GM12878 (cell line): Measurements from ENCODE around the gene WBP4. TPM values are rescaled to one million over a fixed set of nuclear protein-coding genes. Genes with fewer than 3 reads are reported as not detected.

ENCODE experiments used
- ATF7 ChIP-seq: fragments of 450-650 bp; IDR thresholded peaks from 2 replicates; pipeline ENCODE4 v1.6.1; 2016; ENCODE audit warnings: low read depth, mild to moderate bottlenecking
- BCL11A ChIP-seq: IDR thresholded peaks from 2 replicates; pipeline ENCODE4 v1.6.1; 2011; ENCODE audit warnings: low read depth, low read length
- GABPA ChIP-seq: IDR thresholded peaks from 2 replicates; pipeline ENCODE4 v1.6.1; 2014; ENCODE audit warnings: antibody characterized with exemption, low read depth, mild to moderate bottlenecking, inconsistent platforms
- JUNB ChIP-seq: IDR thresholded peaks from 2 replicates; pipeline ENCODE4 v1.6.1; 2016; ENCODE audit warnings: antibody characterized with exemption, mild to moderate bottlenecking
- MTA2 ChIP-seq: fragments of 450-650 bp; IDR thresholded peaks from 2 replicates; pipeline ENCODE4 v1.6.1; 2016; ENCODE audit warnings: low read depth, mild to moderate bottlenecking, moderate library complexity
- MYB ChIP-seq: fragments of 150-350 bp; IDR thresholded peaks from 2 replicates; pipeline ENCODE4 v1.6.1; 2014; ENCODE audit warnings: mild to moderate bottlenecking, low read depth, low read length, borderline replicate concordance
- NFXL1 ChIP-seq: fragments of 450-650 bp; IDR thresholded peaks from 2 replicates; pipeline ENCODE4 v1.6.1; 2017; ENCODE audit warnings: antibody characterized with exemption, mild to moderate bottlenecking, borderline replicate concordance
- POLR2A ChIP-seq: IDR thresholded peaks from 2 replicates; pipeline ENCODE4 v1.6.1; 2011; ENCODE audit warnings: low read depth, mild to moderate bottlenecking, low read length
- POLR2AphosphoS2 ChIP-seq: IDR thresholded peaks from 2 replicates; pipeline ENCODE4 v1.6.1; 2011; ENCODE audit warnings: low read depth, mild to moderate bottlenecking, low read length, improper control_type of control experiment, moderate library complexity
- SMC3 ChIP-seq: IDR thresholded peaks from 2 replicates; pipeline ENCODE4 v1.6.1; 2011; ENCODE audit warnings: low read length, improper control_type of control experiment, borderline replicate concordance
- STAT1 ChIP-seq: fragments of 450-650 bp; conservative IDR thresholded peaks from 2 replicates; pipeline ENCODE4 v1.6.1; 2014; ENCODE audit warnings: antibody characterized with exemption, mild to moderate bottlenecking
- SUPT20H ChIP-seq: IDR thresholded peaks from 2 replicates; pipeline ENCODE4 v1.6.1; 2011; ENCODE audit warnings: low read depth, mild to moderate bottlenecking, low read length, moderate library complexity, borderline replicate concordance; ENCODE audit not compliant: control insufficient read depth
- polyA plus RNA-seq, 11 experiments: library from polyadenylated mRNA; depleted of rRNA in 4 of 11; unstranded in 6 of 11; stranded (reverse) in 5 of 11; fragments of >200 nt; fragmentation: Nextera tagmentation in 4 of 11; fragmentation: Illumina TruSeq in 1 of 11; extraction: Ambion mirVana in 4 of 11; extraction: Trizol in 1 of 11; gene quantifications; 1 replicate in 1 of 11; 2 replicates in 10 of 11; pipeline versions ENCODE4 v1.2.1 to v1.2.3, GENCODE V29; 2011 to 2016; ENCODE audit warnings: inconsistent platforms in 2 of 11, missing spikeins in 2 of 11, low read depth in 1 of 11
- total RNA-seq, 4 experiments: library from RNA; depleted of rRNA in 3 of 4; stranded (reverse); fragments of >200 nt in 3 of 4; fragmentation: Illumina TruSeq in 1 of 4; extraction: Trizol in 1 of 4; gene quantifications; 2 replicates each; pipeline versions ENCODE4 v1.2.1 to v1.2.3, GENCODE V29; 2013 to 2021
- TF ChIP-seq, protein P1 (sequence below): fragments of 450-650 bp; IDR thresholded peaks from 2 replicates; pipeline ENCODE4 v1.6.1; 2017; ENCODE audit warnings: mild to moderate bottlenecking, moderate library complexity

WBP4 gene
- total and polyA plus RNA-seq, 10 of the 15 experiments (the other 5 are each of a cell fraction or from before 2014, with no cell fraction given): 7.4 to 21.6 (median 14.2) TPM

DNA sequence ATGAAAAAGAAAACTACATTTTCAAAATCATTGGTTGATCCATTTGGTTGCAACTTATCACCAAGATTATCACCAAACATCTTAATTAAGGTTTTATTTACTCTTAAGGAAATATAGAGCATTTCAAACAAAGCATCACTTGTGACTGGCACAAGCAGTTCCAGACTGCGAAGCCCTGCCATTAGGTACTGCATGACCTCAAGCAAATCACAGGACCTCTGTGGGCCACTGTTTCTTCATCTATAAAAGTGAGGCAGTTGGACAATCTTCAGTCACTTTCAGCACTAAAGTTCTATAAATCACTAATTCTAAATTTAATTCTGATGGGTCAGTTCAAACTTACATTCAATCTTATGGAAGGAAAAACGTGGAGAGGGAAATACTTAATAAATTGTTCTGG, 44.1 kb upstream of the WBP4 start (continued):
- TF ChIP-seq GABPA: no peak
- TF ChIP-seq POLR2A: peak; percentile 34; the same call in 1 of the 2 replicates
- TF ChIP-seq SUPT20H: no peak
- no peak for TF ChIP-seq STAT1
- TF ChIP-seq NFXL1: no peak
- no peak for TF ChIP-seq MYB
- no peak for TF ChIP-seq BCL11A
- 0 out of 2 replicates have a peak, but pooled peaks have one; percentile 2 for TF ChIP-seq JUNB
- peak; percentile 19; the same call in 1 of the 2 replicates for TF ChIP-seq ATF7
- no peak for TF ChIP-seq SMC3
- TF ChIP-seq, protein P1, sequence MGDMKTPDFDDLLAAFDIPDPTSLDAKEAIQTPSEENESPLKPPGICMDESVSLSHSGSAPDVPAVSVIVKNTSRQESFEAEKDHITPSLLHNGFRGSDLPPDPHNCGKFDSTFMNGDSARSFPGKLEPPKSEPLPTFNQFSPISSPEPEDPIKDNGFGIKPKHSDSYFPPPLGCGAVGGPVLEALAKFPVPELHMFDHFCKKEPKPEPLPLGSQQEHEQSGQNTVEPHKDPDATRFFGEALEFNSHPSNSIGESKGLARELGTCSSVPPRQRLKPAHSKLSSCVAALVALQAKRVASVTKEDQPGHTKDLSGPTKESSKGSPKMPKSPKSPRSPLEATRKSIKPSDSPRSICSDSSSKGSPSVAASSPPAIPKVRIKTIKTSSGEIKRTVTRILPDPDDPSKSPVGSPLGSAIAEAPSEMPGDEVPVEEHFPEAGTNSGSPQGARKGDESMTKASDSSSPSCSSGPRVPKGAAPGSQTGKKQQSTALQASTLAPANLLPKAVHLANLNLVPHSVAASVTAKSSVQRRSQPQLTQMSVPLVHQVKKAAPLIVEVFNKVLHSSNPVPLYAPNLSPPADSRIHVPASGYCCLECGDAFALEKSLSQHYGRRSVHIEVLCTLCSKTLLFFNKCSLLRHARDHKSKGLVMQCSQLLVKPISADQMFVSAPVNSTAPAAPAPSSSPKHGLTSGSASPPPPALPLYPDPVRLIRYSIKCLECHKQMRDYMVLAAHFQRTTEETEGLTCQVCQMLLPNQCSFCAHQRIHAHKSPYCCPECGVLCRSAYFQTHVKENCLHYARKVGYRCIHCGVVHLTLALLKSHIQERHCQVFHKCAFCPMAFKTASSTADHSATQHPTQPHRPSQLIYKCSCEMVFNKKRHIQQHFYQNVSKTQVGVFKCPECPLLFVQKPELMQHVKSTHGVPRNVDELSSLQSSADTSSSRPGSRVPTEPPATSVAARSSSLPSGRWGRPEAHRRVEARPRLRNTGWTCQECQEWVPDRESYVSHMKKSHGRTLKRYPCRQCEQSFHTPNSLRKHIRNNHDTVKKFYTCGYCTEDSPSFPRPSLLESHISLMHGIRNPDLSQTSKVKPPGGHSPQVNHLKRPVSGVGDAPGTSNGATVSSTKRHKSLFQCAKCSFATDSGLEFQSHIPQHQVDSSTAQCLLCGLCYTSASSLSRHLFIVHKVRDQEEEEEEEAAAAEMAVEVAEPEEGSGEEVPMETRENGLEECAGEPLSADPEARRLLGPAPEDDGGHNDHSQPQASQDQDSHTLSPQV: no peak
- 0 out of 2 replicates have a peak, but pooled peaks have one; percentile 46 for TF ChIP-seq POLR2AphosphoS2
- TF ChIP-seq MTA2: no peak
